22Rv1 (cell line): ENCODE data around the gene ATP12A.

Source experiments
- H3K27ac ChIP-seq: fragments of 450-650 bp; 2 replicates; pipeline ENCODE4 v1.5.1; 2017
- ZFX ChIP-seq: fragments of 450-650 bp; IDR thresholded peaks from 2 replicates; pipeline ENCODE4 v1.6.1; 2017; ENCODE audit warnings: antibody characterized with exemption, borderline replicate concordance
- TF ChIP-seq, protein P1 (sequence below): fragments of 450-650 bp; IDR thresholded peaks from 2 replicates; pipeline ENCODE4 v1.5.1; 2017; ENCODE audit warnings: mild to moderate bottlenecking

The ATP12A gene

DNA sequence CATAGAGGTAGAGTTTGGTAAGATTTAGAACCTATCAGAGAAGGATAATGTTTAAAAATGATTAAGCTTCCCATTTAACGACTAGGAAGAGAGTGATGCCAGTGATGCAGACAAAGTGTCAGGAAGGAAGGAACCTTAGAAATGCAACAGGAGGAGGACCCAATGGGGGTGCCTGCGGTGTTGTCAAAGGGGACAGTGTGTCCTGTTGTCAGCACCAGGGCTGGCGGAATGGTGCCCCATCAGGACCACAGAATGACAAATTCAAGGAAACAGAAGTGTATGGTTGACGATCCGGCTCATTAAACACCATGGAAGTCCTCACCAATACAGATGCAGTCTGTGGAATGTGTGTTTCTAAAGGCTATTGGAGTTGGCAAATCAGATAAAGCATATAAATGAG, 19.3 kb downstream of the ATP12A start:
- no peak for TF ChIP-seq ZFX
- TF ChIP-seq, protein P1, sequence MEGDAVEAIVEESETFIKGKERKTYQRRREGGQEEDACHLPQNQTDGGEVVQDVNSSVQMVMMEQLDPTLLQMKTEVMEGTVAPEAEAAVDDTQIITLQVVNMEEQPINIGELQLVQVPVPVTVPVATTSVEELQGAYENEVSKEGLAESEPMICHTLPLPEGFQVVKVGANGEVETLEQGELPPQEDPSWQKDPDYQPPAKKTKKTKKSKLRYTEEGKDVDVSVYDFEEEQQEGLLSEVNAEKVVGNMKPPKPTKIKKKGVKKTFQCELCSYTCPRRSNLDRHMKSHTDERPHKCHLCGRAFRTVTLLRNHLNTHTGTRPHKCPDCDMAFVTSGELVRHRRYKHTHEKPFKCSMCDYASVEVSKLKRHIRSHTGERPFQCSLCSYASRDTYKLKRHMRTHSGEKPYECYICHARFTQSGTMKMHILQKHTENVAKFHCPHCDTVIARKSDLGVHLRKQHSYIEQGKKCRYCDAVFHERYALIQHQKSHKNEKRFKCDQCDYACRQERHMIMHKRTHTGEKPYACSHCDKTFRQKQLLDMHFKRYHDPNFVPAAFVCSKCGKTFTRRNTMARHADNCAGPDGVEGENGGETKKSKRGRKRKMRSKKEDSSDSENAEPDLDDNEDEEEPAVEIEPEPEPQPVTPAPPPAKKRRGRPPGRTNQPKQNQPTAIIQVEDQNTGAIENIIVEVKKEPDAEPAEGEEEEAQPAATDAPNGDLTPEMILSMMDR: no peak
- H3K27ac ChIP-seq: no peak overlapping the region

DNA sequence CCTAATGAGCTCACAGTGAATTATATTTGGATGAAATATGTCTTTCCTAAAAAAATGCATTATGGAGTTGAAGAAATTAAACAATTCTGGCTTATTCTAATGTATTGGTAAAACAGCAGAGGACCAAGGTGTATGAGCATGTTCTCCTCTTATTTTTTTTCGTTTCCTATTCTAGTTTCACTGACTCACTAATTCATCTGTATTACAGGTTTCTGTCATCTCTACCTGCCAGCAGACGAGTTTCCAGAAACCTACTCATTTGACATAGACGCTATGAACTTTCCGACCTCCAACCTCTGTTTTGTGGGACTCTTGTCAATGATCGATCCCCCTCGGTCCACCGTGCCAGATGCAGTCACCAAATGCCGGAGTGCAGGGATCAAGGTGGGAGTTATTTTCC, 20.3 kb downstream of the ATP12A start:
- H3K27ac ChIP-seq: no peak overlapping the region
- no peak for TF ChIP-seq ZFX
- TF ChIP-seq, protein P1: no peak

DNA sequence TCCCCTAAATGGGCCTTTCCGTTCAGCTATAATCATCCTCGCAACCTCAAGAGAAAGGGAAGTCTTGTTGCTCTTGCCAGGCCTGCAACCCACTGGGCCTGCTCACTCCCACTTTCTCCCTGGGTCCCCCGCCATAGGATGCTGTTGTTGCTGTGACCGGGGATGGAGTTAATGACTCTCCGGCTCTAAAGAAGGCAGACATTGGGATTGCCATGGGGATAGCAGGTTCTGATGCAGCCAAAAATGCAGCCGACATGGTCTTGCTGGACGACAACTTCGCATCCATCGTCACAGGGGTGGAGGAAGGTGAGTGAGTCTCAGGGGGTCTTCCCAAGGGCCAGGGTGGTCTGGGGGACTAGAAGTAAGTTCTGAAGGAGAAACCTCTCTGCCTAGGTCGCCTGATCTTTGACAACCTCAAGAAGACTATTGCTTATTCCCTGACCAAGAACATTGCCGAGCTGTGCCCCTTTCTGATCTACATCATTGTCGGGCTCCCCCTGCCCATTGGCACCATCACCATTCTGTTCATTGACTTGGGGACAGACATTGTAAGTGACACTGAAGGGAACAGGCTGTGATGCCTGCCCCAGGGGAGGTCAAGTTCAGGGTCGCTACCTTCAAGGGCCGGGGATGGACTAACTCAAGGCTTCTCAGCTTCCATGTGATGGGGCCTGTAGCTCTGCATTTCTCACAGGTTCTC, 26.8 kb downstream of the ATP12A start:
- H3K27ac ChIP-seq: no peak overlapping the region
- TF ChIP-seq ZFX: no peak
- TF ChIP-seq, protein P1: no peak

DNA sequence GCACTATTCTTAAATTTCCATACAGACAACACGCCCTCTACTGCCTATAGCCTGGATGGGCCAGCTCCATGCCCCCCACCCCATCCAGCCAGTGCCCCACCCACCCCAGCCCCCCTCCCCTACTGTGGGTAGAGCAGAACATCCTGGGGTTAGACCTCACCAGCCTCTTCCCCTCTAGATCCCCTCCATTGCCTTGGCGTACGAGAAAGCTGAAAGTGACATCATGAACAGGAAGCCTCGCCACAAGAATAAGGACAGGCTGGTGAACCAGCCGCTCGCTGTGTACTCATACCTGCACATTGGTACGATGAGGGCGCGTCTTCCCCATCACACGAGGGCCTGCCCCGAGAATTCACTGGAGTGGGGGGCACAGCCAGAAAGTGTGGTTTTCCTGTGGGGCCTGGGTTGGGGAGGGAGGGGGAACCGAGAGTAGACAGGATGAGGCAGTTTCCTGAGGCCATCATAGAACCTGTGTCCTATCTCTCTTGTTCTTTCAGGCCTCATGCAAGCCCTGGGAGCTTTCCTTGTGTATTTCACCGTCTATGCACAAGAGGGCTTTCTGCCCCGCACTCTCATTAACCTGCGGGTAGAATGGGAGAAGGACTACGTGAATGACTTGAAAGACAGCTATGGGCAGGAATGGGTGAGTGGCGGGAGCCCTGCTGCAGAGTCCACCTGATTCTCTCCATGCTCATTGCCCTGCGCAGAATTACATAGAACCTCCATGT, 29.1 kb downstream of the ATP12A start:
- no peak overlapping the region for H3K27ac ChIP-seq
- TF ChIP-seq ZFX: no peak
- TF ChIP-seq, protein P1: no peak

DNA sequence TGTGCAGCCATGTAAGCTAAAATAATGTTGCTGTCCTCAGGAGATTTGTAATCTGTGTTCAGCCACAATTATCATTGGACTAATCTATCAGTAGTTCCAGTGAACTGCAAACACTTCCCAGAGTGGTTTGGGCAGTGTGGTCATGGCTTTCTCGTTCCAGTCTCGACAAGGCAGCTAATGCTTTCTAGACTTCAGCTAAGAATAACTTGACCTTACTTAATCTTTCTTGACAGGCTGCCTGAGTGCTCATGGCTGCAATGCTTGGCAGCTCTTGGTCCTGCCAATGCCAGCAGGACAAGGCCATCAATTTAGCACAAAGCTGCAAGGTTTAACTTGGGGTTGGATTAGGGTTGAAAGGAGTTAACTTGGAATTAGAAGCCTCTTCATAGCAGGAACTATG, 32.8 kb downstream of the ATP12A start:
- no peak overlapping the region for H3K27ac ChIP-seq
- TF ChIP-seq ZFX: no peak
- TF ChIP-seq, protein P1: no peak

DNA sequence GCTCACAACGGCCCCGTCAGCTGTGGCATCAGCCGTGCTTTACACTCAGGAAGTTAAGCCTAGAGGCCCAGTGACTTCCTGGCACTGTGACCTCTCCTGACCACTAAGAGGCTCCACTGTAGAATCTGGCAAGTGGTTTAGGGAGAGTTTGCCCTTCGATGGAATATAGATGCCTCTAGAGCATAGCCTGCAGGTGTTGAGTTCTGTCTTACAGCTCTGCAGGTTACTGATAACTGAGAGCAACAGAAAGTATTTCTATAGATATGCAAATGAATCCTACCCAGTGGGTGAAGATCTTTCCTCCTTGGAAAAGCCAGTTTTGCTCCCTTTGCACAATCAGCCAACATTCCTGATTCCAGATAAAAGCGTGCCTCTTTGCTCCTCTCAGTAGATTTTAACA, 35.8 kb downstream of the ATP12A start:
- TF ChIP-seq ZFX: no peak
- TF ChIP-seq, protein P1: no peak
- no peak overlapping the region for H3K27ac ChIP-seq

DNA sequence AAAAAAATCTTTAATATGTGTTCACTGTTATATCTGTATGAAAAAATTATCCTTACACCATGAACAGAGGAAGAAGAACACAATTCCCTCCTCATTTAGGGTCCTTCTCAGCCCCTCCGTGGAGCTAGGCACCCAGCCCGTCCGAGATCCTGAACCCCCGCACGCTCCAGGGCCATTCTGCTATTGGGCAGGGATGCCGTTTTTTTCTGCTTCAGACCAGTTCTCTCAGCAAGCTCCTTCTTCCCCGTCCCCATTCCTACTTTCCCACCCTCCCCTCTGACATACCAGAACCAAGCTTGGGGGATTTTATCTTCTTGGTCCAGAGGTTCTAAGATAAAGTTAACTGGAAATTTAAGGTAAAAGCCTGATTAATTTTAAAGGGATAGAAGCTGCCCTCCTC, 36.2 kb downstream of the ATP12A start:
- TF ChIP-seq ZFX: no peak
- TF ChIP-seq, protein P1: no peak
- H3K27ac ChIP-seq: no peak overlapping the region
